Stomach (tissue), 4 donors: ENCODE measurements around the gene MAGI1.

Source experiments
- EP300 ChIP-seq: sonication (generic); formaldehyde crosslinking; IDR thresholded peaks from one replicate; pipeline ENCODE4 v1.6.1; 2017; ENCODE audit warnings: antibody characterized with exemption
- POLR2A ChIP-seq, 4 donors: fragments of 450-650 bp; IDR thresholded peaks; one replicate each; pipeline ENCODE4 v1.6.1; 2016; ENCODE audit warnings: antibody characterized with exemption in 4 of 4, control low read depth in 2 of 4, mild to moderate bottlenecking in 1 of 4, moderate library complexity in 1 of 4
- POLR2AphosphoS5 ChIP-seq, 3 donors: sonication (generic); formaldehyde crosslinking; IDR thresholded peaks; one replicate each; pipeline ENCODE4 v1.6.1; 2016; ENCODE audit warnings: antibody characterized with exemption in 3 of 3
- TF ChIP-seq, protein P1 (sequence below), 7 experiments: fragments of 450-650 bp in 4 of 7; fragments of 200-600 bp in 3 of 7; sonication (generic) in 3 of 7; IDR thresholded peaks; one replicate each; pipeline ENCODE4 v1.5.1; 2016 to 2019; ENCODE audit warnings: antibody characterized with exemption in 7 of 7, control low read depth in 2 of 7, mild to moderate bottlenecking in 1 of 7

DNA sequence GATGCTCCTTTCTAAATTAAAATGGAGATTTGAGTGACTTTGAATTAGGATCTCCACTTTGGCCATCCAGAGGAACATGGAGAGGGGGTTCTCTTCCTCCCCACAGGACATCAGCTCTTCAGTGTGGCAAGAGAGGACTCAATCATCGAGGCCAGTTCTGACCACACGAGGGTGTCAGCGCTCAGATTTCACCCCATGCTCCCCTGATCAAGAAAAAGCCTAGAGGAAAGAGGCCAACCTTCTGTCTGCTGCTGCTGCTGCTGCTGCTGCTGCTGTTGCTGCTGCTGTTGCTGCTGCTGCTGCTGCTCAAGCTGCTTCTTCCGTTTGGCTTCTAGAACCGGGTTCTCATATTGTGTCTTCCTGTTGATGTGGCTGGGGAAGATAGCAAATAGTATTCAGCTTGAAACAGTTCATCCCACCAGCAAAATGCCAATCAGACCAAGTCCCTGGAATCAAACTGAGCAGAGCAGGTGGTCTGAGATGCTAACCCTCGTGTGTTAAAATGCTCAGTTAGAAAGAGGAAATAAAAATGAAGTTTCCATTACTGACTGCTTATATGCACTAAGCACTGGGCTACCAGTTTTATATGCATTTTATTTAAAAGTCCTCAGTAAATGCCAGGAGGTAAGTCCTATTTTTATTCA lies 599.0 kb downstream of the MAGI1 start:
- TF ChIP-seq, protein P1, sequence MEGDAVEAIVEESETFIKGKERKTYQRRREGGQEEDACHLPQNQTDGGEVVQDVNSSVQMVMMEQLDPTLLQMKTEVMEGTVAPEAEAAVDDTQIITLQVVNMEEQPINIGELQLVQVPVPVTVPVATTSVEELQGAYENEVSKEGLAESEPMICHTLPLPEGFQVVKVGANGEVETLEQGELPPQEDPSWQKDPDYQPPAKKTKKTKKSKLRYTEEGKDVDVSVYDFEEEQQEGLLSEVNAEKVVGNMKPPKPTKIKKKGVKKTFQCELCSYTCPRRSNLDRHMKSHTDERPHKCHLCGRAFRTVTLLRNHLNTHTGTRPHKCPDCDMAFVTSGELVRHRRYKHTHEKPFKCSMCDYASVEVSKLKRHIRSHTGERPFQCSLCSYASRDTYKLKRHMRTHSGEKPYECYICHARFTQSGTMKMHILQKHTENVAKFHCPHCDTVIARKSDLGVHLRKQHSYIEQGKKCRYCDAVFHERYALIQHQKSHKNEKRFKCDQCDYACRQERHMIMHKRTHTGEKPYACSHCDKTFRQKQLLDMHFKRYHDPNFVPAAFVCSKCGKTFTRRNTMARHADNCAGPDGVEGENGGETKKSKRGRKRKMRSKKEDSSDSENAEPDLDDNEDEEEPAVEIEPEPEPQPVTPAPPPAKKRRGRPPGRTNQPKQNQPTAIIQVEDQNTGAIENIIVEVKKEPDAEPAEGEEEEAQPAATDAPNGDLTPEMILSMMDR (IDR thresholded peaks at IDR 0.05): peak in 5 of 7 experiments; percentile 20 to 49 (median 35)
- TF ChIP-seq POLR2A (IDR thresholded peaks at IDR 0.05): no peak
- no peak for TF ChIP-seq POLR2AphosphoS5 (IDR thresholded peaks at IDR 0.05)
- TF ChIP-seq EP300: no peak
